Neural progenitor cell (in vitro differentiated cells): Measurements from ENCODE around the gene TOMM40.
"Not testable (repeated sequence)": the region's sequence is repeated elsewhere in the genome, so short reads cannot be mapped to it uniquely, and the experiment has no call there.

Experiments
- CTCF ChIP-seq: fragments of 200-600 bp; sonication (generic); IDR thresholded peaks from 2 replicates; pipeline ENCODE4 v1.5.1; 2017; ENCODE audit warnings: antibody characterized with exemption, mild to moderate bottlenecking
- EZH2 ChIP-seq: fragments of 200-600 bp; sonication (generic); IDR thresholded peaks from 2 replicates; pipeline ENCODE4 v1.6.1; 2017; ENCODE audit warnings: antibody characterized with exemption, mild to moderate bottlenecking, moderate library complexity

GRCh38 chr19:44926245-44927077, 35.4 kb downstream of the TOMM40 start:
- TF ChIP-seq EZH2, CTCF: not testable (repeated sequence)
